Ureter (tissue), 1 donor: ENCODE measurements around the gene DRAP1. TPM values are rescaled to one million over a fixed set of nuclear protein-coding genes. Genes with fewer than 3 reads are reported as not detected.
"Not testable (repeated sequence)": the region's sequence is repeated elsewhere in the genome, so short reads cannot be mapped to it uniquely, and the experiment has no call there.

Experiments used
- DNase-seq: peaks from one replicate; pipeline ENCODE4 v3.0.0-alpha.2; 2020; ENCODE audit warnings: low spot score
- total RNA-seq: library from RNA; stranded (reverse); gene quantifications from one replicate; pipeline ENCODE4 v1.2.4, GENCODE V29; 2023
- donor health status: DM: yes; HTN: yes; CAD: no.

Gene DRAP1
- total RNA-seq, 1 donor from 2014 or later, result 54.0 TPM

GRCh38 chr11:65931773-65932557 lies 12.7 kb downstream of the DRAP1 start:
- DNase-seq, result no peak

- no peak for DNase-seq
Observed at GRCh38 chr11:65932558-65932919, 13.3 kb downstream of the DRAP1 start.

GRCh38 chr11:65934014-65934413 lies 14.8 kb downstream of the DRAP1 start:
- no peak for DNase-seq

- DNase-seq, result no peak
Observed at GRCh38 chr11:65937766-65938165, 18.5 kb downstream of the DRAP1 start.

GRCh38 chr11:65941720-65942310 lies 22.6 kb downstream of the DRAP1 start:
- DNase-seq, result no peak

- DNase-seq, result no peak
Observed at GRCh38 chr11:65942531-65942930, 23.3 kb downstream of the DRAP1 start.

GRCh38 chr11:65944191-65944590 lies 25.0 kb downstream of the DRAP1 start:
- DNase-seq, result no peak

- no peak for DNase-seq
Observed at GRCh38 chr11:65944767-65945166, 25.5 kb downstream of the DRAP1 start.

- no peak for DNase-seq
Observed at GRCh38 chr11:65945430-65945911, 26.2 kb downstream of the DRAP1 start, which contains the start of gene TSGA10IP. TSGA10IP (plus strand) TSS chr11:65945480; CDS start chr11:65945676, 196 bp downstream.

GRCh38 chr11:65945941-65946558 lies 26.8 kb downstream of the DRAP1 start:
- DNase-seq, result no peak

- no peak for DNase-seq
Observed at GRCh38 chr11:65946655-65947054, 27.4 kb downstream of the DRAP1 start.

GRCh38 chr11:65947133-65947532 lies 27.9 kb downstream of the DRAP1 start:
- DNase-seq, result no peak

GRCh38 chr11:65947603-65948125 lies 28.4 kb downstream of the DRAP1 start:
- no peak for DNase-seq

GRCh38 chr11:65950711-65951110 lies 31.5 kb downstream of the DRAP1 start:
- DNase-seq, result not testable (repeated sequence)

- DNase-seq, result not testable (repeated sequence)
Observed at GRCh38 chr11:65951641-65952040, 32.4 kb downstream of the DRAP1 start.

- DNase-seq, result no peak
Observed at GRCh38 chr11:65952052-65952521, 32.9 kb downstream of the DRAP1 start.

GRCh38 chr11:65953471-65953870 lies 34.2 kb downstream of the DRAP1 start:
- no peak for DNase-seq

- DNase-seq, result no peak
Observed at GRCh38 chr11:65954771-65955170, 35.5 kb downstream of the DRAP1 start.

- DNase-seq, result no peak
Observed at GRCh38 chr11:65958291-65958690, 39.1 kb downstream of the DRAP1 start.

- no peak for DNase-seq
Observed at GRCh38 chr11:65958774-65959420, 39.7 kb downstream of the DRAP1 start.

GRCh38 chr11:65960824-65961266 lies 41.6 kb downstream of the DRAP1 start:
- no peak for DNase-seq
